Fibroblast of mammary gland (primary cell): ENCODE measurements around the gene NCKAP5L.
A peak's percentile ranks its signal among the peaks of the same experiment; 100 is the strongest.

Experiments used
- DNase-seq: peaks from one replicate; pipeline ENCODE4 v3.0.0-alpha.2; 2010; ENCODE audit warnings: low read depth
- H3K4me3 ChIP-seq: 2 replicates; pipeline ENCODE4 v1.5.1; 2011; ENCODE audit warnings: low read depth, mild to moderate bottlenecking, low read length, moderate library complexity; ENCODE audit not compliant: control insufficient read depth
- CTCF ChIP-seq: conservative IDR thresholded peaks from 2 replicates; pipeline ENCODE4 v1.5.1; 2011; ENCODE audit warnings: low read depth, low read length, inconsistent platforms; ENCODE audit not compliant: control insufficient read depth, insufficient read depth

Gene NCKAP5L

GRCh38 chr12:49868952-49869815, 41.0 kb upstream of the NCKAP5L start:
- no peak for TF ChIP-seq CTCF
- no peak overlapping the region for H3K4me3 ChIP-seq
- DNase-seq, result peak; percentile 88

DNA sequence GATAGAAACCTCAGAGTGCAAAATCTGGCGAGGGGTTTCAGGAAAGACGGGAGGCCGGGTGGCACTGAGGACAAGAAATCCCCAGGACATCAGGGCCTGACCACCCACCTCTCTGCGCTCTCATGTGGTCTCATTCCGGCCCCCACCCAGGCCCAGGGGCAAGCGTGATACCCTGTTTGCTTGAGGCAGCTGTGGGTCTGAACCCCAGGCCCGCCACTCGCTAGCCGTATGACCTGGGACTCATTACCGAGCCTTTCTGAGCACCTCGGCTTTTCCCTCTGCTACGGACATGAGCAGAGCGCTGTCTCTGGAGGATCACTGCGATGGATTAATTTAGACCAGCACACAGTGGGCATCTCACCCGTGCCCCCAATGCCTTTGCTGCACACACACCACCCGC, 40.2 kb upstream of the NCKAP5L start:
- DNase-seq, result no peak
- TF ChIP-seq CTCF, result no peak
- no peak overlapping the region for H3K4me3 ChIP-seq

GRCh38 chr12:49867570-49868341, 39.5 kb upstream of the NCKAP5L start:
- DNase-seq, result no peak
- no peak for TF ChIP-seq CTCF
- H3K4me3 ChIP-seq, result no peak overlapping the region

DNA sequence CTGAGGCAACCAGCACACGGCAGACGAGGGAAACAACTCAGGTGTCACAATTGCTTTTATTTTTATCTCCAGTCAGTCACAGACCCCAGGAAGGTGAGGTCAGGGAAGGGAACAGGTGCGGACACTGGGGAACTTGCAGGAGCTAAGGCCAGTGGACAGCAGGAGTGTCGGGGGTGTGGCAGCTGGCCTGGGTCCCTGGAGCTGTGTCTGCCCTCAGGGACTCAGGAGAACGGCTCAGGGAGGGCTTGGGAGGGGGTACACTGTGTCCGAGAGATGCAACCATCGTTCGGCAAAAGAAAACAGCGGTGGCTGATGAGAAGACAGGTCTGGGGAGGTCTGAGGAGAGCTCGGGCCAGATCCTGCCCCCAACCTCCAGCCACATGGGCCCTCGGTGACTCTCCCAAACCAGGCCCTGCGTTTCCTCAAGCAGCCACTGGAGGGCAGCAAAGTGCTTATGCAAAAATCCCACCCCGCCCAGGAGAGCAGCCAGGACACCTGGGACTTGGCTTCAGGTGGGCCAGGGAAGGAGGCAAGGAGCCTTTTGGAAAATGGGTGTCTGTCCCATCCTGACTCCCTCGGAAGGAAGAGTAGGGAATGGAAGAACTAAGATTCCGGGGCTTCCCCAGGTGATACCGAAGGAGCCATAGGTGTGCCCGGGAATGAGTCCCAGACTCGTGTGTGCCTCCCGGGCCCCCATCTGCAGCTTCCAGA, 38.8 kb upstream of the NCKAP5L start:
- TF ChIP-seq CTCF, result peak; percentile 97
- no peak overlapping the region for H3K4me3 ChIP-seq
- DNase-seq, result peak; percentile 50

- TF ChIP-seq CTCF, result no peak
- no peak for DNase-seq
- no peak overlapping the region for H3K4me3 ChIP-seq
Measured at GRCh38 chr12:49865782-49866135, 37.5 kb upstream of the NCKAP5L start.

GRCh38 chr12:49865109-49865781, 37.0 kb upstream of the NCKAP5L start:
- no peak for DNase-seq
- H3K4me3 ChIP-seq, result no peak overlapping the region
- no peak for TF ChIP-seq CTCF
